NCI-H524 treated with DMSO at 0.1 percent for 48 hours (cell line): ENCODE results near the gene PITPNB.

Experiments
- DNase-seq: peaks from one replicate; lab custom pipeline; 2025; lab: John Stamatoyannopoulos, UW

The PITPNB gene

DNA sequence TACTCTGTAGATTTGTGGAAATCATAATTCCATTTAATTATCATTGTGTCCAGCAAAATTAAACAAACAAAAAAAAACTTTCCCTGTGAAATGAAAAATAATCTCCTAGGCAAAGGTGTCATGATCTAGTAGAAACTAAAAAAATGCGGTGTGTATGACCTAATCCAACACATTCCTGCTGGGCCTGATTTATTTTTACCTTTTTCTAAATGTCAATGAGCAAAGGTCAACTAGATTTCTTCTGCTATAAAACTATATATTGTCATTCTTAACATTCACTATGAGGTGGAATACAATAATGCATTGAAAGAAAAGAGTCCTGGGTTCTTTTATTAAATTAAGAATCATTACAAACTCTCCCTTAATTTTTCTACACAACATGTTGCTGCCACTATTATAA lies 60.4 kb downstream of the PITPNB start:
- no peak for DNase-seq

DNA sequence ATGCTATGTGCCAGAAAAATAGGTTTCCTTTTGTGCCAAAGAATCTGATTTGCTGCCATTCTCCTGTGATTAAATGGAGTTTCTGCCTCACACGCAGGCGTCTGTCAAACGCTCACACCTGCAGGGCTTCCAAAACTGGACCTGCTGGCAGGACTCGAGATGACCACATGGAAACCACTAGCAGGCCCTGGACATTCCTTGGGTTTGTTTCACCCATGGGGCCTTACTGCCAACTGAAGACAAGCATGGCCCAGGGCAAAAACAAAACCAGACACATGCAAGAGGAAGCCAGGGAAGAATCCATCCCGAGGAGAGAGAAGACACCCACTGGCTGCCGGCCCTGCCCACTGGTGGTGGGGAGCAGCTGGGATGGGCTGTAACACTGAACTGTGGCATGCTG lies 61.6 kb downstream of the PITPNB start:
- DNase-seq: no peak

DNA sequence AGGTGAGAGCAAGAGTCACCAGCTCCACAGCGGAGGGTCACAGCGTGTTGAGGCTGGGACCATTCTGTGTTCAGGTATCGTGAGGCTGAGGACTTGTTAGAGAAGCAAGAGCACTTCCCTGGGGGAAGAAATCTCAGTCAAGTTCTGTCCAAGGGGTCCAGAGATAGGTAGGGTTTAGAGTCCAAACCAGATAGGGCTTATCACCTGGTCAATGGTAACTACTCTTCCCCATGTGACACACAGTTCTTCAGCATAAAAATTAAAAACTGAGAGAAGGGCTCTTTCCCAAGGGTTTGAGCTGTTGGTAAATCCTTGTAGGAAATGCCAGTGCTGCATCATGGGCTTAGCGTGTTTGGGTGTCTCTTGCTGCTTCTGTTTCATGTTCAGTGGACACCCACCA lies 62.7 kb downstream of the PITPNB start:
- DNase-seq: no peak

DNA sequence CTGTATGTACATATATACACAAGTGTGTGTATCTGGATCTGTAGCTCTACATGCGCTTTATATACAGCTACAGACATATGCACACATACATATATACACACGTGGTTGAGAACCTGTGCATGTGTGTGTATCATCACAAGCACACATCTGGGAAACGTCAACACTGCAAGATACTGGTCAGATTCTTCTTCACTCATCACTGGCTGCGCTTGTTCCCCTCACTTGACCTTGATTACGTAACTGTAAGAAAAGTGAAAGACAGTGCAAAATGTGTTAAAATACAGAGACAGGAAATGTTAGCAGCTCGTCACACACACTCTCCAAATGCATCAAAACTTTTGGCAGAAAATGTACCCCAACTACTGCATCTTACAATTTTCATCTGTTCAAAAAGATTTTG lies 65.6 kb downstream of the PITPNB start:
- DNase-seq: no peak

DNA sequence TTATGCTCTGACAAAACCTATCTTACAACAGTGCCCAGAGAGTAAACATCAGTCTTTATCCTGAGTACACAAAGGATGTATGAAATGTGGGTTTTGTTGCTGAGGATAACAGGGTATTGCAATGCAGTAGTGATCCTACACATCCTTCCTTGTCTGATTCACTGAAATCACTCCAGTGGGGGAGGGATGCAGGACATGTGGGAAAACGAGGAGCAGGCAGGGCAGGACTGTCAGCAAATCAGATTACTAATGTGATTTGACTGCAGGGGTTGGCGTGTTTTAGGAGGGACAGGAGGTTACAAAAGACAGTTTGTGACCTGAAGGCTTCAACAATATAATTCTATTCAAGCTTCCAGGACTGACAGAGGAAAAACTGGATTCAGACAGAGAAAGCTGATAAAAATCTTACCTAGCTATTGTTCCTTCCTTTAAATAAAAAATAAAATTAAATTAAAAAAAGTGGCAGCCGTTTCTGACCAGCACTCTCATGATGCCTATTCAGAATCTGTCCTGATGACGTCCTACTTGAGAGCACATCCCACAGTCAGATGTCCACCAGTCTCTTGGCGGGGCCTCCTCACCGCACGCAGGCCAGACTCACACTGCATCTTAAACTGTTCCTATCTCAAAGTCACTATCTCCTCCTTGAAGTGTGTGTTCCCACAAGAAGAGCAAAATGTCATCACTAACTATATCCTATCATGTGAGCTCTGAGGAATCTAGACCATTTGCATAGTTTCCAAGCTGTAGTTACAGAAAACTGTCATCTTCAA lies 66.9 kb downstream of the PITPNB start:
- DNase-seq: no peak

DNA sequence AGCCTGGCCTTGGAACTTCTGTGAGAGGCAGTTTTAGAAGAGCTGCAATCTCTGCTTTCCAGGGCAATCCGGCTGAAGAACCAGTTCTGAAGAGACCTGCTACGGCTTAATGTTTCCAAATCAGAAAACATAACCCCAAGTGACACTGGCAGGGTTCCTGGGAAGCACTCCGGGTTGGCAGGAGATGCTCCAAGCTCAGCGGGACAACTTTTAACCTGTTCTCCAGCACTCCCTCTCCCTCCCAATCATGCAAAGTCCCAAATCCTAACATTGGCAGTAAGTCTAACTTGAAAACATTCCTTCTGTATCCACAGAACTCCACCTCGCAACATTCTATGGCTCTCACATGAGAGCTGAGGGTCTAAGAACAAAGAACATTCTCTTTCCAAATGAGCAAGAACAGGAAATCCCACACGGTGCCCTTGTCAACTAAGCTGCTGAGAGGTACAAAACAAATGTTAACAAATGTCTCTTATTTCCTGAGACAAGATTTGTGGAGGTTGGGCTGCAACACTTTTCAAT lies 69.0 kb downstream of the PITPNB start:
- DNase-seq: no peak

DNA sequence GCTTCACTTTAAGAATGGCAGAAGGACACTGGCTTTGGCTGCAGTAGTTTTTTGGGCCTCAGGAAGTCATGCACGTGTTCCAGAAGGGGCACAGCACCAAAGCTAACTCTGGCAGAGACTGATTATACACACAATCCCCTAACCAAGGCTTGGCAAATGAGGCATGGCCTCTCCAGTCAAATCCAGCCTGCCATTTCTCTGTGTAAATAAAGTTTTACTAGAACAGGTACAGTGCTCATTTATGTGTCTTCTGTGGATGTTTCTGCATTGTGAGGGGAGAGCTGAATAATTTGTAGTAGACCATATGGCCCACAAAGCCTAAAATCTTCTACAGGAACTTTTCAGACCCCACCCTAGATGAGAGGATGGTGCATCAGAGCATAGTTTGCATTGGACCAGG lies 71.1 kb downstream of the PITPNB start:
- DNase-seq: no peak

DNA sequence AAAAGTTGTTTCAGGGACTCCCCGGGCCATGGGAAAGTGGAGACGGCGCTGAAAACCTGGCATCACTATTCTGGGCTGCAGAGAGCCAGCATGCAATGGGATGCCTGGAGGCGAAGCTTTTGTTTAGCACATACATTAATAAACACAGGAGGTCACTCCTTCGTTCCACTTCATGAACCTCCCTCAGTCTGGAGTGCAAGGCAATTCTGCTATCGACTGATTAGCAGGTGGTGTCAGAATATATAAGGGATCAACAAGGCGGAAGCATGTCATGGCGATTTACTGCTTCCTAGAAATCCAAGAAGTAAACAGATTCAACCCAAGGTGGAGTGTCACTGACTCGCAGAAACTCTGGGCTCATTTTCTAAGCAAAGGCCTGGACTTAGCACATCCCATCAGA lies 72.1 kb downstream of the PITPNB start:
- no peak for DNase-seq

DNA sequence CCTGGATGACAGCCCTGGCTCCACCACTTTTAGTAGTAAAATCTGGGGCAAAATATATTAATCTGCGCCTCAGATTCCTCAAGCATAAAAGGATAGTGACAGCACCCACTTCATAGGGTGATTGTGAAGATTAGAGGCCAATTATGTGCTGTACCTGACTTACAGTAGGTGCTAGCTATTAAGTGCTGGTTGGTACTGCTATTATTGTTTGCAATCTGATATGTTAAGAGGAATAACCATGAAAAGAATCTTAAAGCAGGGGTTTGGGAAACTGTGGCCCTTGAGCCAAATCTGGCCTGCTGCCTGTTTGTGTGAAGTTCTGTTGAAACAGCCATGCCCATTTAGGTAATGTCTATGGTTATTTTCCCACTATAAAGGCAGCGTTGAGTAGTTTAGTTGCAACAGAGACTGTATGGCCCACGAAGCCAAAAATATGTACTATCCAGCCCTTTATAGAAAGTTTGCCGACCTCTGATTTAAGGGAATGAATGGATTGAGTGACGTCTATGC lies 72.8 kb downstream of the PITPNB start:
- no peak for DNase-seq

DNA sequence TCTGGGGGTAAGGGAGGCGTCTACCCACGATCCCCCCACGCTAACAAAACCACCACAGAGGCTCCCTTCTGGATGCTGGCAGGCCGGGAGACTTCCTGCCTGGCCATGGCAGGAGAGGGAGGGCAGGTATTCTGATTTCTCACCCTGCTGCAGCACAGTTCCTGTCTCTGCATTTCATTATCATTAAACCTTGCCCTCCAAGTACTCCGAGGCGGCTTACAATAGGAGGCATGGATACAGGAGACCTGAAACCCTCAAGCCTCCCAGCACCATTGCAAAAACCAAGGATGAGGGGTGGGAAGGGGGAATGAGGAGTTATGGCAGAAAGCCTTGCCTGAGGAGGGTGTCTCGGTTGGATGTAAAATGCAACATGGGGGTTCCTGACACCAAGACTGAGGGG lies 73.4 kb downstream of the PITPNB start:
- no peak for DNase-seq

DNA sequence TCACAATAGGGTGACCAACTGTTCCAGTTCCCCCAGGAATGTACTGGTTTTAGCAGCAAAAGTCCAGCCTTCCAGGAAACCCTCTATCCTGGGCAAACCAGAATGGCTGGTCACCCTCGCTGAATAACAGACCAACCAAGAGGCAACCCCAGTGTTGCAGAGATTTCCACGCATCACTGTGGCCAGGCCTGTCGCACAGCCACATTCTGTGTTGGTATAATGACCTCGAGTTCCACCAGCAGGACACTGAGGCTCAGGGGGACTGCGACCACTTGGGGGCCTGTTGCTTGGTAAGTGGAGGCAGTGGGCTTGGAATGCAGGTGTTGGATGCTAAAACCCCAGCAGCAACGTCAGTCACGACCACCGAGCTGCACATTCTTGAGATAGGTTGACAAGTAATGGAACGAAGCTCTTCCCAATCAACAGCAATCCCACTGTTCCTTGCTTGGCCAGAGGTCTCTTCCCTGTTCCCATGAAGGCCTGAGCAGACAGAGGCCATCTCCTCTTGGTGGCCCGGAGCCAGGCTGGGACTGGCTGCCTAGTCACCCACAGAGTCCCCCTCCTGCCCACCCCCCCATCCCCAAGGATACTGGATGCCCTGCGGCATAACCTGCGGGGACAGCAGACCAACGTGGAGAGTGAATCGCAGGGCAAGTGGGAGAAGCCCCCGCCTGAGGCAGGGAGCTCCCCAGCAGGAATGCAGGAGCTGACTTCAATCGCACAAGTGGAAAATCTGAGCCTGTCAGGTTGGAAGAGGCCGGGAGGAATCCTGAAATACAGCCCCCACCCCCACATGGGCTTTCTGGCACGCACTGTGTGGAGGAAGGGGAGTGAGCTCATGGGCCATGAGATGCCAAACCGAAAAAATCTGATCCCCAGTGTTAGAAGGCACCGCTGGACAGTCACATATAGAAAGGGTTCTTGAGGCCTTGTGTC lies 74.1 kb downstream of the PITPNB start:
- DNase-seq: no peak

DNA sequence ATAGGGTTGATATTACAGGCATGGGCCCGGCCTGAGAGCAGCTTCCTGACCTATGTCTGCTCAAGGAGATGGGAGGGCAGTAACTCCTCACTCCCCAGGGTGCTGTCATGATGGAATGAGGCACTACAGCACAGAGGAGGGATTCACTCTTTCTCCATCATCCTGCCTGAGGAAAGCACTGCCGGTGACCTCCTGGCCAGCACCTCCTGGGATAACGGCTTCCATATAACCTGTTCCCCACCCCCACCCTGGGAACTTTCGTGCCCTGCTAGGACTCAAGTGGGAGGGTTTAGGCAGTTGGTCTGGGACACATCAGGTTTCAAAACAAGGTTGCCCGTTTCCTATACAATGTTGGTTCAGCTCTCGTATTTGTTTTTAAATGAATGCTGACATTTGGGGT lies 74.8 kb downstream of the PITPNB start:
- DNase-seq: no peak

DNA sequence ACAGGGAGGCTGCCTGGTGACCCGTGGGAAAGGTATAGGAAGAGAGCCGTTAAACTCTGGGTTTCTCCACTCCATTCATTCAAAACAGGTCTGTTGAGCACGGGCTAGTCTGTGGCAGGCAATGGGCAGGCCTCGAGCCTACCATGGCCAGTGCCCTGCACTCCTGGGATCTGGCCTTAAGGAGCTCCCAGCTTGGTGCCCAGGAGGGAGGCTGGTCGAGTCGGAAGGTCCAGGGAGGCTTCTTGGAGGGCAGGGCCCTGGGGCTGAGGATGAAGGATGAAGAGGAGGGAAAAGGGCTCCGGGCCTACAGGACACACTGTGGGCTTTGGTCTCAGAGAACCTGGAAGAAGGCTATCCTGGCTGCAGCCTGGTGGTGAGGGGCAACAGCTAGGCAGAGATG lies 75.6 kb downstream of the PITPNB start:
- DNase-seq: no peak

DNA sequence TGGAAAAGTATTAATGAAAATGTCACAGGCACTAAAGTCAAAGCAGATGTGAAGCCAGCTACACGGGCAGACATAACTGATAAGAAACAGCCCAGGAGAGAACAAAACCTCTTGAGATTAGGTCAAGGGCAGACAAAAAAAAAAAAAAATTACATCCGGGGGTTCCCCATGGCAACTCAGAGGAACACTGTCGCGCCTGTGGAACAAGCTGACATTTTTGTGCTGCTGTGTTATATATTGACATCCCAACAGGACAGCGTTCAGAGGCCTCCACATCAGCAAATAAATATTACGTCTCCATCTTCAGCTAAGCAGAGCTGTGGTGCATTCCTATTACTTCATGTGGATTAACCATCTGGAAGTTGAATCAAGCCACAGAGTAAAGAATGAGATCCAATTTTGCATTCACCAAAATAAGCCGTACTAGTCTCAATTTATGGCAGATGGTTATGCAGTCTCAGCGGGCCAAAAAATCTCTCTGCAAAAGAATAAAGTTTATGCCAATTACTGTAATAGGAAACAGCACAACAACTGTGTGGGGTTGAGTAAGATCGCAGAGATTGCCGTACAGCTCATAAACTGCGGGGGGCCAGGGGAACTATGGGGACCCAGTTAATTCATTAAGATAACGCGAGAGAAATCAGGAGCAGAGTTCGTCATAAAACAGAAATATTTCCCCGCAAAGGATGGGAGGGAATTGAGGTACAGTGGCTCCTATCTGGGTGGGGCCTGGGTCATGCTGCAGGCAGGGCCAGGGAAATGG lies 76.2 kb downstream of the PITPNB start:
- no peak for DNase-seq

DNA sequence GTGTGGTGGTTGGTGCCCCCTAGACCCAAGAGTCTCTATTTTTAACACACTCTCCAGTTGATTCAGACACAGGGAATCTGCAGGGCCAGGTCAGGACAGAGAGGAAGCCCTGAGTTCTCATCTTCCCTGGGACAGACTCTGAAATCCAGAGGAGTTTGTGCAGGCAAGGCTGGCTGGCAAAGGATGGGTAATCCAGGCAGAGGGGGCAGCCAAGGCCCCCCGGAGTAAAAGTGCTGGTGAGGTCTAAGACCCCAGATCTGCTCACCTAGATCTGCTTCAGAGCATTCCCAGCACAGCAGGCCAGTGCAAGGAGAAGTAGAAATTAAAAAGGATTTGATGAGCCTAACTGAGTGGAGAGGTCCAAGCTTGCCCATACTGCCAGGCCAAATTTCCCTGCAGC lies 76.9 kb downstream of the PITPNB start:
- no peak for DNase-seq

DNA sequence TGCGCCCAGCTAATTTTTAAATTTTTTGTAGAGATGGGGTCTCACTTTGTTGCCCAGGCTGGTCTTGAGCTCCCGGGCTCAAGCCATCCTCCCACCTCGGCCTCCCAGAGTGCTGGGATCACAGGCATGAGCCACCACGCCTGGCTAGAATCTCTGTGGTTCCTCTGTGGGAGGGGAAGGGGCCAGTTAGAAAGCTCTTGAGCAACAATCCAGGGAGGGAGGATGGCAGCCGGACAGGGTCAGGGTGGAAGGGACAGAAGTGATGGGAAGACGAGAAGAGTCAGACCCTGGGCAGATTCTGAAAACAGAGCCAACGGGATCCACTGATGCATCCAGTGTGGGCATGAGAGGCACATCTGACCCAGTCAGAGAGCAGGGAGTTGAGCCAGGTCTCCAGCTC lies 78.6 kb downstream of the PITPNB start:
- DNase-seq: no peak

DNA sequence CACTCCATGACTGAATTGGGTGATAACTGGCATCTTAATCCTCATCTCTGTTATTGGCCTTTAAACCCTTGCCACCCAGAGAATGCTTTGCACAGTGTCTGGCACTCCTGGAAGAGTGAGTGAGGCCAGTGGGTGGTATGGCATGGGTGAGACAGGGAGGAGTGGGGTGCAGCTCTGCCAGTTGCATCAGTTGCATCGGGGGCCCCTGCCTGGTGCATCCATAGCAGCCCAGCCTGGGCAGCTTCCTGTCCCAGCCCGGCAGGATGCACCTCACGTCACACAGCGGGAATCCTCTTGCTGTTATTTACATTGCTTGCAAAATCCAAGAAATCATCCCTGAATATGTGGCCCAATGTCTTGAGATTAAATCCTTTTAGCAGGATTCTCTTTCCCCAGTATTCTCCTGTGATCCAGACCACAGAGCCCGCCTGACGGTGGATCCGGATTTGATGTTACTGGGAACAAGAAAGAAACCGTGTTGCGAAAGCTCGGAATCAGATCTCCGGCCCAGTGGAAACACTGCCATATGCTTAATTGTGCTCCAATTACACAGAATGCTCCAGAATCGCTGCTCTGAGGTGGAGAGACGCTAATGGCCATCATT lies 79.9 kb downstream of the PITPNB start:
- no peak for DNase-seq

DNA sequence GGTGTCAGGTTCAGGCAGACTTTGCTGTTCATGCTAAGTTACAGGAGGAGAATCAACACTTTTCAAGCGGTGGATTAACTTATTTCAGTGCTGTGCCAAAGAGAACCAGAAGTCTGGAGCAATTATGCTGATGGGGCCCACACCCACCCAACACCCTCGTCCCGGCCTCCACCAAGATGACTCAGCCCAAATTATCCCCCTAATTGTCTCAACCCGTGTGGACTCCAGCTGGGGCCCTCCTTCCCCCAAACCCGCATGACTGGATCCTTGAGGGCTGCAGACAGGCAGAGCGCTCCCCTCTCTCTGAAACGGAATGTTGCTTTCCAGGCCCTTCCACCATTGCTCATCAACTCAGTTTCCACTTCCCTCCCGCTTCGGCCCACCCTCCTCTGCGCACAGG lies 82.9 kb downstream of the PITPNB start:
- DNase-seq: no peak

DNA sequence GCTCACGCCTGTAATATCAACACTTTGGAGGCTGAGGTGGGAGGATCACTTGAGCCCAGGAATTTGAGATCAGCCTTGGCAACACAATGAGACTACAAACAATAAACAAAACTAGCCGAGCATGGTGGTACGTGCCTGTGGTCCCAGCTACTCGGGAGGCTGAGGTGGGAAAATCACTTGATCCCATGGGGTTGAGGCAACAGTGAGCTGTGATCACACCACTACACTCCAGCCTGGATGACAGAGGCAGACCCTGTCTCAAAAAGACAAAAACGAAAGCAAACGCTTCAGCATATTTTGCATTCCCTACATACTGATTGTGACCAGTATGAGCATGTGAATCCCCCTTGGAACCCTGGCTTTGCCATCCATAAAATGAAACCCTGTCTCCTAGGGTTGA lies 83.6 kb downstream of the PITPNB start:
- DNase-seq: no peak

DNA sequence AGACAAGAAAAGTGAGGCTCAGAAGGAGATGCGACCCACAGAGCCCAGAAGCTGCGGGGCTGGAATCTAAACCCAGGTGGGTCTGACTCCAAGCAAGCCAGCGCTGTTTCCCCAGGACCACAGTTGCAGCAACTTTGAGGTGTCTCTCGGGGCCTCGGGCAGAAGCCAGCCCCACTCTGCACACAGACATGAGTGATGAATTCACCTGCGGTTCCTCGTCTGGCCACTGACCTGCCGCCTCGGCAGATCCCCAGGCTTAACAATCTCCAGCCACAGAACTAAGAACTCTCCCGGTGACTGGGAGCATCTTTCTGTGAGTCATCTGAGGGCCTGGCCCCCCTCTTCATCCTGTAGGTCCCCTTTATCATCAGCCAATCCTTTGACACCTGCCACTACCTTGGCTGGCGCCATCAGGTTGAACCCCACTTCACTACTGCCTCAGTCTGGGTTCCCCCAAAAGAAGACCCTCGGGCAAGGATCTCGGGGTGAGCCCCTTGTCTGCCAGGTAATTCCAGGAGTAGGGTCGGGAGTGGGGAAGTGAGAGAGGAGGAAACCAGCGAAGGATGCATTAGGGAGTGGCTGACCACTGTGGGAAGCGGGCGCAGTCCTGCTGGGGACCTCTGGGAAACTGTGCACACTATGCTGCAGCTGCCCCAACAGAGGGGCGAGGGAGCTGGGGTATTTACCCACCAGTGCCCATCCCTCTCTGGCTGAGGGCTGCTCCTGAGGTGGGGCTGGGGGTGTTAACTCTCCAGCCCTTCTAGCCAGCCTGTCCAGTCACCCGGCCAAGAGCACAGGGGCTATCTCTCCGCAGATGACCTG lies 84.5 kb downstream of the PITPNB start:
- no peak for DNase-seq

DNA sequence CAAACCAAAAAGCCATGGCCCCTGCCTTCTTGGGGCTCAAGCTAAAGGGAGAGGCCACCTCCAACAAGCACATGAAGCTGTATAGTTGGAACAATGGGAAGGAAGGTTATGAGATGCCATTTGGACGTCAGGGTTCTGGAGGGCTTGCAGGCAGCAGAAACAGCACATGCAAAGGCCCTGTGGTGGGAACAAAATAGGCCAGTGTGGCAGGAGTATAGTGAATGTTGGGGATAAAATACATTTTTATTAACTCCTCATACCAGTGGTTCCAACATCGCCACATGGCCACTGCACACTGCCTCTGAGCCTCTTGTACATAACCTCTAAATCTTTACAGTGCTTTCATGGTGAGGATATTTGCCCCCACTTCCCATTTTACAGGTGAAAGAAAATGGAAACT lies 85.3 kb downstream of the PITPNB start:
- no peak for DNase-seq
